Measurements from ENCODE around the gene SPAM1. TPM values are rescaled to one million over a fixed set of nuclear protein-coding genes. Genes with fewer than 3 reads are reported as not detected.

The SPAM1 gene
- total RNA-seq, 1 donor from 2014 or later, result not detected

GRCh38 chr7:123948136-123948535, 23.1 kb downstream of the SPAM1 start:
- Mint-ChIP-seq H3K9me3 (peaks cover 8% of the 10 kb centered on the region), H3K27ac (no peak overlapping the region), H3K27me3 (ENCODE audit: low read depth) (no peaks in the 10 kb centered on the region), H3K4me3 (no peak overlapping the region), H3K36me3 (no peaks in the 10 kb centered on the region), H3K4me1 (no peaks in the 10 kb centered on the region)
- TF ChIP-seq CTCF (IDR thresholded peaks at IDR 0.05; ENCODE audit: unreplicated experiment), result no peak
- DNase-seq (ENCODE audit: low spot score in 2 of 2, unreplicated experiment in 2 of 2), result no peak

- no peaks in the 10 kb centered on the region for H3K36me3 Mint-ChIP-seq
- H3K27ac Mint-ChIP-seq, result no peak overlapping the region
- DNase-seq (ENCODE audit: low spot score in 2 of 2, unreplicated experiment in 2 of 2), result no peak
Observed at GRCh38 chr7:123958186-123958703, 33.2 kb downstream of the SPAM1 start.

GRCh38 chr7:123961771-123962170, 36.7 kb downstream of the SPAM1 start:
- peaks cover 5% of the 10 kb centered on the region for H3K9me3 Mint-ChIP-seq
- H3K27ac Mint-ChIP-seq, result no peak overlapping the region
- no peak for TF ChIP-seq CTCF (IDR thresholded peaks at IDR 0.05; ENCODE audit: unreplicated experiment)
- no peak overlapping the region for H3K4me3 Mint-ChIP-seq
- DNase-seq (ENCODE audit: low spot score in 2 of 2, unreplicated experiment in 2 of 2), result no peak
- H3K4me1 Mint-ChIP-seq, result no peaks in the 10 kb centered on the region
- H3K27me3 Mint-ChIP-seq (ENCODE audit: low read depth), result no peaks in the 10 kb centered on the region
- no peaks in the 10 kb centered on the region for H3K36me3 Mint-ChIP-seq

More at GRCh38 chr7:123958186-123958703, 33.2 kb downstream of the SPAM1 start:
- no peak overlapping the region for H3K4me3 Mint-ChIP-seq
- H3K9me3 Mint-ChIP-seq, result no peaks in the 10 kb centered on the region
- no peaks in the 10 kb centered on the region for H3K4me1 Mint-ChIP-seq
- H3K27me3 Mint-ChIP-seq (ENCODE audit: low read depth), result no peaks in the 10 kb centered on the region
- no peak for TF ChIP-seq CTCF (IDR thresholded peaks at IDR 0.05; ENCODE audit: unreplicated experiment)

GRCh38 chr7:123966936-123967335, 41.9 kb downstream of the SPAM1 start:
- DNase-seq (ENCODE audit: low spot score in 2 of 2, unreplicated experiment in 2 of 2), result no peak
- Mint-ChIP-seq H3K9me3 (peaks cover 5% of the 10 kb centered on the region), H3K4me1 (no peaks in the 10 kb centered on the region), H3K36me3 (no peaks in the 10 kb centered on the region), H3K4me3 (no peak overlapping the region), H3K27me3 (ENCODE audit: low read depth) (no peaks in the 10 kb centered on the region), H3K27ac (no peak overlapping the region)
- no peak for TF ChIP-seq CTCF (IDR thresholded peaks at IDR 0.05; ENCODE audit: unreplicated experiment)

GRCh38 chr7:123972045-123972444, 47.0 kb downstream of the SPAM1 start:
- Mint-ChIP-seq H3K9me3 (no peaks in the 10 kb centered on the region), H3K4me1 (peaks cover 10% of the 10 kb centered on the region), H3K36me3 (no peaks in the 10 kb centered on the region), H3K27ac (no peak overlapping the region), H3K27me3 (ENCODE audit: low read depth) (no peaks in the 10 kb centered on the region), H3K4me3 (no peak overlapping the region)
- TF ChIP-seq CTCF (IDR thresholded peaks at IDR 0.05; ENCODE audit: unreplicated experiment), result no peak
- DNase-seq (ENCODE audit: low spot score in 2 of 2, unreplicated experiment in 2 of 2), result no peak

- Mint-ChIP-seq H3K4me1 (peaks cover 10% of the 10 kb centered on the region), H3K36me3 (no peaks in the 10 kb centered on the region), H3K4me3 (no peak overlapping the region), H3K27me3 (ENCODE audit: low read depth) (no peaks in the 10 kb centered on the region), H3K27ac (no peak overlapping the region), H3K9me3 (no peaks in the 10 kb centered on the region)
- no peak for TF ChIP-seq CTCF (IDR thresholded peaks at IDR 0.05; ENCODE audit: unreplicated experiment)
- no peak for DNase-seq (ENCODE audit: low spot score in 2 of 2, unreplicated experiment in 2 of 2)
Observed at GRCh38 chr7:123972831-123973230, 47.8 kb downstream of the SPAM1 start.

All from mesothelial cell of epicardium (in vitro differentiated cells).